ENCODE data around the gene CAMKK2.
"Not testable (repeated sequence)": the region's sequence is repeated elsewhere in the genome, so short reads cannot be mapped to it uniquely, and the experiment has no call there.

Gene CAMKK2

DNA sequence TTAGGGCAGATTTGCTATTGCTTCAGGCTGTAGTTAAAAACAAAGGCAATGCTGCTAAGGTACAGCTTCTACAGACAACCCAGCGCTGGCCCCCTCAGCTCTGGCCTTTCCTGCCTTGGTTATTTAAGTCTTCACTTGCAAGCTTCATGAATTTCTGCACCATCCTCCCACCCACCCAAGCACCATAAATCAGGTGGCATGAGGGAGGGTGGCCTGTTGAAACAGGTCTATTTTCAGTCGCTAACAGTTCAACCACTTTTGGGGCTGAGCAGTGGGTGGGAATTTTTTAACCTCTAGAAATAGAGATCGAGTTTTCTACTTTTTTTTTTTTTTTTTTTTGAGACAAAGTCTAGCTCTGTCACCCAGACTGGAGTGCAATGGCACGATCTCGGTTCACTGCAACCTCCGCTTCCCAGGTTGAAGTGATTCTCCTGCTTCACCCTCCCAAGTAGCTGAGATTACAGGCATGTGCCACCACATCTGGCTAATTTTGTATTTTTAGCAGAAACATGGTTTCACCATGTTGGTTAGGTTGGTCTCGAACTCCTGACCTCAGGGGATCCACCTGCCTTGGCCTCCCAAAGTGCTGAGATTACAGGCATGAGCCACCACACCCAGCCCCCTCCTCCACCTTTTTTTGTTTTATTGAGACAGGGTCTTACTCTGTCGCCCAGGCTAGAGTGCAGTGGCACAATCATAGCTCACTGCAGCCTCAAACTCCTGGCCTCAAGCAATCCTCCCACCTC lies 38.6 kb downstream of the CAMKK2 start:
- DNase-seq; in situ Hi-C loops (cut with HindIII; ENCODE audit: low pct_ligation_motif_present, low pct_unique_long_range_greater_than_20kb, low sequenced_read_pairs): not testable (repeated sequence)

- DNase-seq = no peak
- in situ Hi-C loops (cut with HindIII; ENCODE audit: low pct_ligation_motif_present, low pct_unique_long_range_greater_than_20kb, low sequenced_read_pairs) = no loop called here
Measured at GRCh38 chr12:121255433-121255832, 41.1 kb downstream of the CAMKK2 start.

DNA sequence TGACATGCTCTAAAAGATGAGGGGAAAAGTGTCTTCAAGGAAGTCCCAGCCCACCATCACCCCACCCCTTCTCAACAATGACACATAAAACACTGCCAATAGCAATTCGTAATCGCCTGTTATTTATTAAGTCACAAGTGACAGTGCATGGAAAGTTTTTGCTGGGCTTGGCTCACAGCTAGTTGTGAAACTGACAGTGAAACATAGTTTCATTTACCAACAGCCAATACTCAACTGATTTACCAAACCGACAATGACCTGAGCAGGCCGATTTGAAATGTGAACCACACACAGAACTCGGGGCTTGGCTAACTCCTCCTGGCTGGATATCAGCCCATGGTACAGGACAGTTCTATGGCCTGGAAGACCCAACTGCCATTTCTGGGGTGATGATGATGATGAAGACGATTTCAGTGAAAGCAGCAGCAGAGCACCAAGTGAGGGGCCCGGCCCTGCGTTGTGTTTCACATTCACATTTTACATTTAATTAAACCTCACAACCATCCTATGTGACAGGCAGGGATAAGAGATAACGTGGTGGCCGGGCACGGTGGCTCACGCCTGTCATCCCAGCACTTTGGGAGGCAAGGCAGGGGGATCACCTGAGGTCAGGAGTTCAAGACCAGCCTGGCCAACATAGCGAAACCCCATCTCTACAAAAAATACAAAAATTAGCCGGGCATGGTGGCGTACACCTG lies 42.7 kb downstream of the CAMKK2 start:
- in situ Hi-C loops (cut with HindIII; ENCODE audit: low pct_ligation_motif_present, low pct_unique_long_range_greater_than_20kb, low sequenced_read_pairs) = no loop called here
- DNase-seq = no peak

DNA sequence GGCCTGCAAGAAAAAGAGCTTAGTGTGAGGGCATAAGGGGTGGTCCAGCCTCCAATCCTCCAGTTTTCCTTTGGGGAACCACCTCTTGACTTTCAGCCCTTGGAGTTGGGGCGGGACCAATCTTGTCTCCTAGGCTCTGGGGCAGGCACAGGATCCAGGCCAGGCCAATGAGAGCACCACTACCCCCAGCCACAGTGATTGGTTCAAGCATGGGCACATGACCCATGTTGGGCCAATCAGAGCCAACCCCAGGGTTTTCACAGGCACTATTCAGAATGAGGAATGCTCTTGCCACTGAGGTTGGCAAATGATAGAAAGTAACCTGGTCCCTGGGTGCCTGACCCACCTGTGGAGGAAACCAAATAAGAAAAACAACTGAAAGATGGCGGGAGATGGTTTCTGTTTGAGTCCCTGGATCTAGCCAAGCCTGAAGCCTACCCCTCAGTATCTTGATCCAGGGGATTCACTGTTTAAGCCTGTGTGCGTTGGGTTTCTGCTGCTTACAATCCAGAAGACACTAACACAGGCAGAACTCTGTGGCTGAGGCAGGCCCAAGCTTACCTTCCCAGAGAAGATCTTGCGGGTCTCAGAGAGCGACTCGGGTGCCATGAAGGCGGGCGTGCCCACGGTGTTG lies 43.7 kb downstream of the CAMKK2 start:
- DNase-seq = no peak
- in situ Hi-C loops (cut with HindIII; ENCODE audit: low pct_ligation_motif_present, low pct_unique_long_range_greater_than_20kb, low sequenced_read_pairs) = no loop called here

- in situ Hi-C loops (cut with HindIII; ENCODE audit: low pct_ligation_motif_present, low pct_unique_long_range_greater_than_20kb, low sequenced_read_pairs) = no loop called here
- no peak for DNase-seq
Measured at GRCh38 chr12:121251838-121252237, 44.7 kb downstream of the CAMKK2 start.

- no peak for DNase-seq
- in situ Hi-C loops (cut with HindIII; ENCODE audit: low pct_ligation_motif_present, low pct_unique_long_range_greater_than_20kb, low sequenced_read_pairs) = no loop called here
Measured at GRCh38 chr12:121250359-121250758, 46.1 kb downstream of the CAMKK2 start.

DNA sequence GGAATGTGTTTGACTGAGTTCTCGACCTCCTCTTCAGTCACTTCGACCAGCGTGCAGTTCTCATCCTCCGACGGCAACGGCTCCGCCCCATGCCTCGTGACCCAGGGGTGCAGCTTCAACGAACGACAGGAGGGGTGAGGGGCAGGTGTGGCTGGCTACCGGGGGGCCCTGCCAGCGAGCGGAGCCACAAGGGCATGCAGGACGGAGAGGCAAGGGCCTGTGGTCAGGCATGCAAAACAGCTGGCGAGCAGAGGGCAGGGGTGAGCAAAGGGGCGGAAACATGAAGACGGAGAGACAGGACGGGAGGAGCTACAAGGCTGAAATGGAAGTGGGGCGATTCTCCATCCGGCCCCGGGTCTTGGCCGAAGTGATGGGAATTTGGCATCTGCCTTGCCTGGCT lies 47.9 kb downstream of the CAMKK2 start:
- in situ Hi-C loops (cut with HindIII; ENCODE audit: low pct_ligation_motif_present, low pct_unique_long_range_greater_than_20kb, low sequenced_read_pairs) = no loop called here
- DNase-seq = no peak

DNA sequence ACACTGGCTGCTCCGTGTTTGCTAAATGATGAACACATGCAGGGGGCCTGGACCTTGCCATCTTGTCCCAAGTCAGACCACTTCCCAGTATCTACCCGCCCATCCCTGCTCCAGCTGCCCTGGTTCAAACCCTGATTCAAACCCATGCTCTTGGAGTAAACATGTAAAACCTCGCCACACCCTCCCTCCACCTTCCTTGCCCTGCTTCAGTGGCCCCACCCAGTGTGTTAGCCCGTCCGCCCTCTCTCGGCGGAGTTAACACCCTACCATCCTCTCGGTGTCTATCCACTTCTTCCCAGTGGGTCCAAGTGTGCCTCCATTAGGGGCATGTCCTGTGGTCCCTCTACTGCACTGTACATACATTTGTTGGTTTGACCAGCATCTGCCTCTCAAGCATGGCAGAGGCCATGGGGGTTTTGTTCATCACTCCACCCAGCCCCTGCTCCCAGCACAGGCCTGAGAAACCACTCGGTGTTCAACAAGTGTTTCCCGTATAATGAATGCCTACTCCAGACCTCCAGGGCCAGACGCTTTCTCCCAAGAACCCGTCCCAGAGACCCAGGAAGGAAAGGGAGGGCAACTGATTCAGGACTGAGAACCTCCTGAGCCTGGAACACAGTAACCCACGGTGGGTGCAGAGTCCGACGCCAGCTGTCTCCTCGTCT lies 49.5 kb downstream of the CAMKK2 start:
- in situ Hi-C loops (cut with HindIII; ENCODE audit: low pct_ligation_motif_present, low pct_unique_long_range_greater_than_20kb, low sequenced_read_pairs) = no loop called here
- DNase-seq = no peak

- DNase-seq = no peak
- in situ Hi-C loops (cut with HindIII; ENCODE audit: low pct_ligation_motif_present, low pct_unique_long_range_greater_than_20kb, low sequenced_read_pairs) = no loop called here
Measured at GRCh38 chr12:121245951-121246350, 50.6 kb downstream of the CAMKK2 start.

- in situ Hi-C loops (cut with HindIII; ENCODE audit: low pct_ligation_motif_present, low pct_unique_long_range_greater_than_20kb, low sequenced_read_pairs) = no loop called here
Measured at GRCh38 chr12:121245031-121245430, 51.5 kb downstream of the CAMKK2 start.

GRCh38 chr12:121241156-121241970 lies 55.1 kb downstream of the CAMKK2 start:
- in situ Hi-C loops (cut with HindIII; ENCODE audit: low pct_ligation_motif_present, low pct_unique_long_range_greater_than_20kb, low sequenced_read_pairs) = no loop called here
- no peak for DNase-seq

More at GRCh38 chr12:121245031-121245430, 51.5 kb downstream of the CAMKK2 start:
- DNase-seq = no peak

- DNase-seq = no peak
- in situ Hi-C loops (cut with HindIII; ENCODE audit: low pct_ligation_motif_present, low pct_unique_long_range_greater_than_20kb, low sequenced_read_pairs) = no loop called here
Measured at GRCh38 chr12:121240484-121241101, 55.9 kb downstream of the CAMKK2 start.

GRCh38 chr12:121240062-121240420 lies 56.5 kb downstream of the CAMKK2 start:
- in situ Hi-C loops (cut with HindIII; ENCODE audit: low pct_ligation_motif_present, low pct_unique_long_range_greater_than_20kb, low sequenced_read_pairs) = no loop called here
- no peak for DNase-seq

GRCh38 chr12:121239351-121240061 lies 57.0 kb downstream of the CAMKK2 start:
- no peak for DNase-seq
- in situ Hi-C loops (cut with HindIII; ENCODE audit: low pct_ligation_motif_present, low pct_unique_long_range_greater_than_20kb, low sequenced_read_pairs) = no loop called here

DNA sequence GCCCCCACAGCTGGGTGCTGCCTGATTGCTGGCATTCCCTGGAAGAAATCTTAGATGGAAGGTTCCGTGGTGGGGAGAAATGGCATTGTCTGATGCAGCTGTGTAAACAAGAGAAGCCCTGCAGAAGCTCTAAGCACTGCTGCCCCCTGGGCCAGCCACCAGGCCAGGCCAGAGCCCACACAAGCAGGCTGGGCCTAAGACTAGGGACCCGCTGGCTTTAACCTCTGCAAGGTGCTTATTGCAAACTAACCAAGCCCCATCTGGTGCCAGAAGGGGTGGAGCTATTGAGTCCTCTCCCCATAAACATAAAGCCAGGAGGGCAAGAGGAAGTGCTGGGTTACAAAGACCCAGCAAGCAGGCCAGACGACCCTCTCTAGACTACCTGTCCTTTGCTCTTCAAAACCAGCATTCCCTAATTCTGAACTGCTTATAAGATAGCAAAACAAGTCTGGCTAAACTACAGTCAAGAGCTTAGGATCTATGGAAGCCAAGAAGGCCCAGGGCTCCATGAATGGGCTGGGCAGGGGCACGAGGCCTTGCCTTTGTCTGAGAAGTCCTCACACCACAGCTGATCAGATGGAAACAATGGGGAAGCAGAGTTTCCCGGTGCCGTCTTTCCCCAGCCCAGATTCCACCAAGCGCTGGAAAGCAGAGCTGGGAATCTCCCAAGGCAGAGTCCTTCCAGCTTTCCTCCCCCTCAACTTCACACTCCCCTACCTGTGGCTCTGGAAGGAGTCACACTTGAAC lies 57.7 kb downstream of the CAMKK2 start:
- in situ Hi-C loops (cut with HindIII; ENCODE audit: low pct_ligation_motif_present, low pct_unique_long_range_greater_than_20kb, low sequenced_read_pairs) = no loop called here
- DNase-seq = no peak

- in situ Hi-C loops (cut with HindIII; ENCODE audit: low pct_ligation_motif_present, low pct_unique_long_range_greater_than_20kb, low sequenced_read_pairs) = no loop called here
- no peak for DNase-seq
Measured at GRCh38 chr12:121238086-121238485, 58.4 kb downstream of the CAMKK2 start.

DNA sequence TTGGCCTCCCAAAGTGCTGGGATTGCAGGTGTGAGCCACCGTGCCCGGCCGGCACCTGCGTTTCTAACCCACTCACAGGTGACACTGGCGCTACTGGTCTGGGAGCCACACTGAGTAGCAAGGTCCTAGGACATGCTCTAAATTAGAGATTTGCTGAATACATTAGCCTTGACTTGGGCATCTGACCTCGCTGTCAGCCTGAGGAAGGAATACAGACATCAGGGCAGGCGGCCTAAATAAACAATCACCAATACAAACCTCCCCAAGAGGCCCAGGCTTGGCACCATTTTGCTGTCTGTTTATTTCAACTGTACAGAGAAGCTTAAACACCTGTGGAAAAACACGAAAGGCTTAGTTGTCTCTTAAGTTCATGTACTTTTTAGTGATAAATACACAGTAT lies 59.1 kb downstream of the CAMKK2 start:
- DNase-seq = no peak
- in situ Hi-C loops (cut with HindIII; ENCODE audit: low pct_ligation_motif_present, low pct_unique_long_range_greater_than_20kb, low sequenced_read_pairs) = no loop called here
